ENCODE data around the gene PIMREG. TPM values are rescaled to one million over a fixed set of nuclear protein-coding genes. Genes with fewer than 3 reads are reported as not detected.

PIMREG gene
- total RNA-seq, 1 donor from 2014 or later: 0.27 TPM

DNA sequence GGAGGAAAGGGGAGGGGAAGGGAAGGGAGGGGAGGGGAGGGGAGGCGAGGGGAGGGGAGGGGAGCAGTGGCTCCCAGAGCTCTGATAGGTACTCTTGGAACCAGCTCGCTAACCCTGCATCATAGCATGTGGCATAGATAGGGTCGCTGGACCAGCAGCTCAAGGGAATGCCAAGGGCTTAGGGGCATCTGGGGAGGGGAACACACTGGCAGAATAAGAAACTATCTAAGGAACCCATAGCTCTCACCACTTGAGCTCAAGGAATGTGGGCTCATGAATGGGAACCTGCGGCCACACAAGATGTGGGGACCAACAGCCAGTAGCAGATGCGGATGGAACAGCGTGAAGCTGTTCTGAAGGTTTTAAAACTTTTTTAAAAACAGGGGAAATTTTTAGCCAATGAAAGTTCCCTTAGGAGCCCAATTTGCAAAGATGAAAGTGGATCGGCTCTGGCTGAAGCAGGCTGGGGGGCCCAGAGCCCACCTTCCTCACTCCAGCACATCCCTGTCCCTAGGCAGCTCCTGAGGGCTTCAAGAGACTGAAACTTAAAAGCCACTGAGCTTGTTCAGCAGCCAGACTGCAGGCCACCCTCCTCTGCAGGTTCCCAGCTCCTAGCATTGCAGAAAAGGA is 46.9 kb downstream of the PIMREG start:
- intact Hi-C loops (cut with micrococcal nuclease): no loop called here
- Mint-ChIP-seq H3K27ac (no peak overlapping the region), H3K4me1 (peaks cover 8% of the 10 kb centered on the region), H3K9me3 (no peaks in the 10 kb centered on the region), H3K4me3 (no peak overlapping the region), H3K27me3 (peaks cover 10% of the 10 kb centered on the region), H3K36me3 (ENCODE audit: low read depth) (no peaks in the 10 kb centered on the region)
- DNase-seq: no peak
- no peak for ATAC-seq (ENCODE audit: low read depth)
- ChIA-PET POLR2A (no interaction called here), CTCF (no interaction called here)
- TF ChIP-seq, protein P1, sequence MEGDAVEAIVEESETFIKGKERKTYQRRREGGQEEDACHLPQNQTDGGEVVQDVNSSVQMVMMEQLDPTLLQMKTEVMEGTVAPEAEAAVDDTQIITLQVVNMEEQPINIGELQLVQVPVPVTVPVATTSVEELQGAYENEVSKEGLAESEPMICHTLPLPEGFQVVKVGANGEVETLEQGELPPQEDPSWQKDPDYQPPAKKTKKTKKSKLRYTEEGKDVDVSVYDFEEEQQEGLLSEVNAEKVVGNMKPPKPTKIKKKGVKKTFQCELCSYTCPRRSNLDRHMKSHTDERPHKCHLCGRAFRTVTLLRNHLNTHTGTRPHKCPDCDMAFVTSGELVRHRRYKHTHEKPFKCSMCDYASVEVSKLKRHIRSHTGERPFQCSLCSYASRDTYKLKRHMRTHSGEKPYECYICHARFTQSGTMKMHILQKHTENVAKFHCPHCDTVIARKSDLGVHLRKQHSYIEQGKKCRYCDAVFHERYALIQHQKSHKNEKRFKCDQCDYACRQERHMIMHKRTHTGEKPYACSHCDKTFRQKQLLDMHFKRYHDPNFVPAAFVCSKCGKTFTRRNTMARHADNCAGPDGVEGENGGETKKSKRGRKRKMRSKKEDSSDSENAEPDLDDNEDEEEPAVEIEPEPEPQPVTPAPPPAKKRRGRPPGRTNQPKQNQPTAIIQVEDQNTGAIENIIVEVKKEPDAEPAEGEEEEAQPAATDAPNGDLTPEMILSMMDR (IDR thresholded peaks at IDR 0.05): no peak

DNA sequence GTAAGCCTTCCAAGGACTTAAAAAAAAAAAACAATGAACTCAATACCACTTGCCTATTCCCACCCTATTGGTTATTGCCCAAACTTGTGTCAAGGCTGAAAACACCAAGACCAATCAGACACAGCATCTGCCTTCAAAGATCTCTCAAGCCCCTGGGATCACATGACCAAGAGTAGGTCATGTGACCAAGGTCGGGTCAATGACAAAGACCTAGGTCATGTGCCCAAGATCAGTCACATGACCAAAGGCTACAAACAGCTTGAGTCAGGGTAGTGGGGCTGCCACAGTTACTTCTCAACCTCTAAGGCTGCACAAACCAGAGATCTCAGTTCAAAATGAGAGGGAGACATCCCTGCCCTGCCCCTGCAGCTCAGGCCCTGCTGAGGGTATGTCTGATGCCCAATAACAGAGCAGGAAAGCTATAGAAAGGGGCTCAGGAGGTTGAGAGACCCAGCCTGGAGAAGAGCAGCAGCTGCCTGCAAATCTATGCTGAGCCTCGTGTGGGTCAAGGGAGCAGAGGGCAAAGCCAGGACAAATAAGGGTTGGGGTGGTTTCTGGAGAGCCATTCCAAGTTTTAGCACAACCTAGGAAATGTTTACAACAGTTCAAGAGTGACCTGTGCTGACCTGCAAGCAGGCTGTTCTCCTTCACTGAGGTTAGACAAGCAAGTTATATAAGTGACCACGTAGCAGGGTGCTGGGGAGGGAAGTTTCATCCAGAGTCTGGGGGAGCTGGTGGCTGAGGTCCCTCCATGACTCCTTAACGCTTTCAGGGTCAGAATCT is 48.8 kb downstream of the PIMREG start:
- CTCF ChIA-PET: no interaction called here
- no peaks in the 10 kb centered on the region for H3K36me3 Mint-ChIP-seq (ENCODE audit: low read depth)
- H3K4me1 Mint-ChIP-seq: peaks cover 20% of the 10 kb centered on the region
- POLR2A ChIA-PET: no interaction called here
- H3K27me3 Mint-ChIP-seq: peaks cover 12% of the 10 kb centered on the region
- H3K9me3 Mint-ChIP-seq: no peaks in the 10 kb centered on the region
- TF ChIP-seq, protein P1 (IDR thresholded peaks at IDR 0.05): no peak
- H3K27ac Mint-ChIP-seq: no peak overlapping the region
- no peak overlapping the region for H3K4me3 Mint-ChIP-seq
- ATAC-seq (ENCODE audit: low read depth): no peak
- intact Hi-C loops (cut with micrococcal nuclease): no loop called here
- DNase-seq: no peak

DNA sequence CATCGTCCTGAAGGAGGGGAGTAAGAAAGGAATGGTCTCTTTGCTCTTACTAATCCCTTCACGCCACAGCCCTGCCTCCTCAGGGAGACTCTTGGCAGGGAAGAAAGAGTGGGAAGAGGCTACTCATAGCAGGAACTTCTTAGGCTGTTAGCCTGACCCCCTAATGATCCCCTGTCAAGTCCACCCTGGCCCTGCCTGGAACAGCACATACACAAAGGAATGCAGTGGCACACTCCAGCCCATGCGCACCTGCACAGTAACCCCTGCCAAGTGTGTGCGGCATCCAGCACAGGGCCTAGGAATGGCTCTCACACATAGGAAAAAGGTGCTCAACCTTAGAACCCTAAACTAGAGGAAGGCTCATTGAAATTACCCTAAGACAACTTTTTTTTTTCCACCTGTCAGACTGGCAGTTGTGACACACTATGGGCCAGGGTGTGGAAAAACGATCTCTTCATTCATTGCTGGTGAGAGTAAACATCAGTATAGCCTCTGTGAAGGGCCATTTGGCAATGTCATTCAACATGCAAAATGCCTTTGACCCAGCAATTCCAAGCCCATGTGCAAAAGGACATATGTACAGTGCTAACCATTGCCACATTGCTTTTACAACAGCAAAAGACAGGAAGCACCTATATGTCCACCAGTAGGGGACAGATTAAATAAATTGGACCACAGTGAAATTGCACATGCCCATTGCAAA is 50.1 kb downstream of the PIMREG start:
- Mint-ChIP-seq H3K4me1 (peaks cover 20% of the 10 kb centered on the region), H3K27me3 (peaks cover 6% of the 10 kb centered on the region), H3K27ac (no peak overlapping the region), H3K36me3 (ENCODE audit: low read depth) (no peaks in the 10 kb centered on the region), H3K4me3 (no peak overlapping the region), H3K9me3 (no peaks in the 10 kb centered on the region)
- DNase-seq (no peak), ATAC-seq (ENCODE audit: low read depth) (no peak)
- ChIA-PET CTCF (no interaction called here), POLR2A (no interaction called here)
- intact Hi-C loops (cut with micrococcal nuclease): no loop called here
- TF ChIP-seq, protein P1 (IDR thresholded peaks at IDR 0.05): no peak

DNA sequence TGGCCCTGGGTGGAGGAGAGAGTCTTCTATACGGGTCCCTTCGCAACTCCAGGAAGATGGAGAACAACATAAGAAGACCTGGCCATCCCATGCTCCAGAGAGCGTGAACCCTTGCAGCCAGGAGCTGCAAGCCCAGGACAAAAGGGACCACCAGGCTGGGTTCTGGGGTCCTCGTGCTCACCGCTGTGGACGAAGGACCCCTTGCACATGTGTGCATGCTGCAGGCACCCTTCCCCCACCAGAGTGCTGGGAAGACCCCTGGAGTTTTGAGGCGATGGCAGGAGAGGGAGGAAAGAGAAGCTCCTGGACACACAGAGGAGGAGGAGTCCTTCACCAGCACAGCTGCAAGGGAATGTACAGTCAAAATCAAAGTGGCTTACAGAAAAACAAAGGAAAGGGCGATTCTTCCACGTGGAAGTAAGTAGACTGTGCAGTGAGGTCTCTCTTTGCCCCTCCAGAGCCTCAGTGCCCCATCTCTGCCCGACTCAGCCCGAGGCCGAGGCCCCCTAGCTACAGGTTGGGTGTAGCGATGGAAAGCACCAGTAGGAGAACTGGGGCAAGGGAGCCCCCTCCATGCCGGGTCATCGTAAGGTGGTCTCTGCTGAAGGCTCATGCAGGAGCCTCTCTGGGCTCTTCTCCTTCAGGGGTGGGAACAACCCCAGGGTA is 51.3 kb downstream of the PIMREG start:
- H3K27ac Mint-ChIP-seq: no peak overlapping the region
- POLR2A ChIA-PET: no interaction called here
- H3K9me3 Mint-ChIP-seq: no peaks in the 10 kb centered on the region
- TF ChIP-seq, protein P1 (IDR thresholded peaks at IDR 0.05): no peak
- no peak for ATAC-seq (ENCODE audit: low read depth)
- DNase-seq: no peak
- intact Hi-C loops (cut with micrococcal nuclease): no loop called here
- CTCF ChIA-PET: no interaction called here
- no peaks in the 10 kb centered on the region for H3K36me3 Mint-ChIP-seq (ENCODE audit: low read depth)
- peaks cover 6% of the 10 kb centered on the region for H3K27me3 Mint-ChIP-seq
- H3K4me3 Mint-ChIP-seq: no peak overlapping the region
- peaks cover 20% of the 10 kb centered on the region for H3K4me1 Mint-ChIP-seq

DNA sequence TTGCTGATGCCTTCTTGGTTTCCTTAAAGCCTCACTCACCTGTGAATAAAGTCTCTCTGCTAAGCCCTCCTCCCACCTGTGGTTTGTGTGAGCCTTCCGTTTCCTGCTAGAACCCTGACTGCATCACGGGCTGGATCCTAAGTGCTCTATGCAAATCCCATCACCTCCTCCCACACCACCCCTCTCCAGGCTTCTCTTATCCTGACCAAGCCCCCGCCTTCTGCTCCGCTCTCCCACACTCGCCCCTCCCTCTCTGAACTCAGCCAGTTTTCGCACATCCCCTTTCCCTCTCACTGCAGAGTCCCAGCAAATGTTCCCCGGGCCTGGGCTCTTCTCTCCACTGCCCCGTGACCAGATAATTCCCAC is 51.8 kb downstream of the PIMREG start:
- DNase-seq (no peak), ATAC-seq (ENCODE audit: low read depth) (no peak)
- peak overlapping the region; percentile 36 for H3K4me3 Mint-ChIP-seq
- H3K9me3 Mint-ChIP-seq: no peaks in the 10 kb centered on the region
- CTCF ChIA-PET: no interaction called here
- H3K4me1 Mint-ChIP-seq: peaks cover 20% of the 10 kb centered on the region
- no peak overlapping the region for H3K27ac Mint-ChIP-seq
- intact Hi-C loops (cut with micrococcal nuclease): no loop called here
- H3K27me3 Mint-ChIP-seq: peaks cover 6% of the 10 kb centered on the region
- POLR2A ChIA-PET: no interaction called here
- TF ChIP-seq, protein P1 (IDR thresholded peaks at IDR 0.05): no peak
- no peaks in the 10 kb centered on the region for H3K36me3 Mint-ChIP-seq (ENCODE audit: low read depth)

All from activated B cell treated with CpG ODN at 0.5 μM for 24 hours (primary cell).